GM21528 (cell line): ENCODE results near the gene PHF21B.

Source experiments
- ATAC-seq: cut with Tn5 transposase; IDR thresholded peaks from one replicate; pipeline ENCODE4 v1.9.1; 2021; ENCODE audit warnings: mild to moderate bottlenecking, moderate library complexity; ENCODE audit not compliant: unreplicated experiment, low FRiP score

Gene PHF21B

DNA sequence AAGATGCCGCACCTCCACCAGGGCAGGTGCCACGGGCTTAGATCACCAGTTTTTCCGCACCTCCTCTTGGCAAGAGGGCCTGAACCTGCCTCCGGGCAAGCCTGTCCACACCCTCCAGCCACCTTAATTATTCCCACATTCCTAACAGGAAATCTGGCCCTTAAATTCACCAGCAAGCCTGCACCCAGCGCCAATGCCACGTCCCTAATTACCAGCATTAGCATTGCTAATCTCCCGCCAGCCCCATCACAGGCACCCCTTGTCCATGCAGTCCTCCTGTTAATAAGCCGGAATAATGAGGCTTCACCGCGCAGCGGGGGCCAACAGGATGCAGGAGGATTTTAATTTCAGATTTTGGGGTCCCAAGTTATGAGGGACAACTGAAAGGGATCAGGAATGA, 69.7 kb downstream of the PHF21B start:
- ATAC-seq: no peak

DNA sequence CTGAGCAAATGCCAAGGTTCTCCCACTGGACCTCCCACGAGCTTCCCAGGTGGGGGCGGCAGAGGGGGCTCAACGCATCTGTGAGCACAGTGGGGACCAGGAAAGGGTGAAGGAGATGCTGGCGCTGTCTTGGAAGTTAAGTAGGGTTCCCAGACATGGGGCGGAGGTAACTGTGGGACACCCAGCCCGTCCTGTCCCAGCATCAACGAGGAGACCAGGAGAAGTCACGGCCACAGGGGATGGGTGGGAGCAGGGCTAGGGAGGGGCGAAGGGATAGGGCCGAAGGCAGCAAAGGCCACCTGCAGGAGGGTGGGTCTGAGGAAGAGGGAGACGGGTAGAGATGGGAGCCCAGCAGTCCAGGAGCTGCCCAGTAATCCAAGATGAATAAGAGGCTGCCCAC, 70.4 kb downstream of the PHF21B start:
- no peak for ATAC-seq

DNA sequence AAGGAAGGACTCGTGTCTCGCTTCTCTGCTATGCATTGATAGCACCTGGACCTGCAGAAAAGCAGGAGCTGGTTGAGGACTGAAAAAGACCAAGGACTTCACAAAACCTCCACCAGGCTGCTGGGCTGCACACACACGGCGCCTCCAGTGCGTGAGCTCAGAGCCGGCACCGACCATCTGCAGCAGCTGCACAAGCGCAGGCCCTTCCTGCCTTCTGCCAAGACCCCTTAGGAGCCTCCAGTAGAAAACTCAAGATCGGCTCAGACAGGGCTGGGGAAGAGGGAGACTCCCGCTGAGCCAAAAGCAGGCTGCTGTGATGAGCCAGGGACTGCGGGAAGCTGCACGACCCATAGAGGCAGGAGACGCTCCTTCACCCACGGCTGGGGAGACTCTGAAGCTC, 70.9 kb downstream of the PHF21B start:
- no peak for ATAC-seq

DNA sequence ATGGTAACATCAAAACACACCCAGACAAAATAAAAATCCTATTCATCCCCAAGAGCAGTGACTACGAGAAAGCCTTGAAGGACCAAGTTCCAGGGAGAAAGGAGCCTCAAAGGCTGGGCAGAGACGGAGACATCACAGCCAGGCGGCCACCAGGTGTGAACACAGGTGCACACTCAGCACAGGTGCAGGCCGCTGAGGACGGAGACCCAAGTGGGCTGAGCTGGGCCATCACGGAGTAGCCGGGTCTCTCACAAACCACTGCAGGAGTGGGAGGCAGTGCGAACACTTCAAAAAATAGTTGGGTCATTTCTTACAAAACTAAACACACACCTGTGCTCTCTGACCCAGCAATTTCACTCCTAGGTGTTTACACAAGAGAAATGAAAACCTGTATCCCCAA, 72.6 kb downstream of the PHF21B start:
- no peak for ATAC-seq

DNA sequence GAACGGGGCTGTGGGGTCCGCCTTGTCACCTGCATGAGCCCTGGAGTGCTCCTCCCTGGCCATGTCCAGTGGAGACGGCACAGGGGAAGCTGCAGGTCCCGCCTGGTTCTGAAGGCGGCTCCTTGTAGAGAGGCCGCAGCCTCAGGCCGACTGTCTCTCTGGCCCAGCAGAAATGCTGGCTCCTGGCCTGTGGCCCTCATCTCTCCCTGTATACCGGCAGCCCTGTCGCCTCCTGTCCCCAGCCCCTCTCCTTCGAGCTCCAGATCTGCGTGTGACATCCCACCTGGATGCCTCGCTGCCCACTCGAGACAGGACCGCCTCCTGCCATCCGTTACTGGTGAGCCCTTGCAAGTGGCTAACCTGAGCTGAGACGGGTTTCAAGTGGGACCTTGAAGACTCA, 73.6 kb downstream of the PHF21B start:
- no peak for ATAC-seq

DNA sequence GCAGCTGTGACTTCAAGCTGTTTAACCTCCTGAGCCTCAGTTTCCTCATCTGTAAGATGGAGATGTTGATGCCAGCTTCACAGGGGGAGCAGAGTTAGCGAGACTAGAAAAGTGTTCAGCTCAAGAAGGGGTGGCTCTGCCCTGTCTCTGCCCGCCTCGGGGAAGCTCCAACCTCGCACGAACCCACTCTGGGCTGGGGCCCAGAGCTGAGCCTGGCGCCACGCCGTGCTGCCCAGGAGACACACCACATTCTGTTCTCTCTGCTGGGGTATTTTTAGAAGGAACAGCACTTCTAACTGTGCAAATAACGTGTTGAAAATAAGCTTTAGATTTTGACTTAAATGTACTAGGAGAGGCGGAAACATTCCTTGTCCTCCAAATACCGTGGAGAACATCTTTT, 74.1 kb downstream of the PHF21B start:
- no peak for ATAC-seq

DNA sequence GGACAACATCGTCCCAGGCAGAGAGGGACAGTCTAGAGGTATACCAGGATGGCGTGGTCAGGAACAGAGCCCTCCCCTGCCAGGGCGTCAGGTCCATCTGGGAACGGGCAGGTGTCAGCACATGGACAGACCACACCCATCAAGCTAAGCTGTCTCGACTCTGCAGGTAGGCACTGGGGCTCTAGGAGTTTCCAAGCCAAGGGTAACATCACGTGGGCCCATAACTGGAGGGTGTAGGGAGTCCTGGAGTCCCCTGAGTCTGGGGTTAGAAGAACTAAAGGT, 75.4 kb downstream of the PHF21B start:
- ATAC-seq: no peak

DNA sequence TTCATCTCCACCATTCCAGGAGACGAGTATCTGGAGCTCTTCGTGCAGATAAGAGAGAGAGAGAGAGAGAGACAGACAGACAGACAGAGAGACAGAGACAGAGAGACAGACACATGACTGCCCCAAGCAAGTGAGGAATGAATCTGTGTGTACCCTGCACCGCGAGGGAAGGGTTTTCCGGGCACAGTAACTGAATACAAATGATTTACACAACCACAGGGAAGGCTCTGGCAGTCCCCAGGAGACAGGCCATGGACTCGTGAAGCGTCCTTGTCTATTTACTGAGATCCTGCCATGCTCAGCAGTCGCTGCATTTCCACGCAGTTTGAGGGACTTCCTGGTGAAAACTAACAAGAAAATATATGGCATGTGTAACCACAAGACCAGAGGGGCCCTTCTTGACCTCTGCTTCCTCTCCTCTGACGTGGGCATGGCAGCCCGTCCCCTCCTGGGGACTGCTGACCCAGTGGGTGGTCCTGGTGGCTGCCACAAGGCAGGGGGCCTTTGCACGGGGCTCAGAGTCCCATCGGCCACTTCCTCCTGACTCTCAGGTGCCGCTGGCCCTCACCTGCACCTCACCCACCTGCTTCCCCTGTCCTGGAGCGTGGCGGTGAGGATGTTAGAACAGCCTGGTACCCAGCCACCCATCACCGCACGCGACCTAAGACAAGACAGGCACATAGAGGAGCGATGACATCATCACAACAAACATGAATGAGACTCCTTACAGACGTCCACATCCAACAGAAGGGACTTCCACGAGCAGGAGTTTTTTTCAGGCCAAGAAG, 75.9 kb downstream of the PHF21B start:
- no peak for ATAC-seq

DNA sequence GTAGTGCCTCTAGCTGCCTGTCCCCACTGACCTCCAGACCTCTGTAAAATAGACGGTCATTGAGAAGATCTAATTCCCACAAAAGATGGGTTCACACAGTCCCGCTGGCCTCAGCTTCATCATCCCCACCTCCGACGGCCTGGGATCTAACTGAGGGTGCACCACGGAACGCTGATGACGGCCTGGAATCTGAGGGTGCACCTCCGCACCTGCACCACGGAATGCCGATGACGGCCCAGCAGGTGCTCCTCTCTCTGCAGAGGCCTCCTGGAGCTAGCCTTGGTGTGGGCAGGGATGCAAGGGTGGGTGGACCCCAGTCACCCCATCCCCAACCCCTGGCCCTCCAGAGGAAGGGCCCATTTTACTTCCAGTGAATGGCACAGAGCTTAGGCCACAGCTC, 77.3 kb downstream of the PHF21B start:
- ATAC-seq: no peak

DNA sequence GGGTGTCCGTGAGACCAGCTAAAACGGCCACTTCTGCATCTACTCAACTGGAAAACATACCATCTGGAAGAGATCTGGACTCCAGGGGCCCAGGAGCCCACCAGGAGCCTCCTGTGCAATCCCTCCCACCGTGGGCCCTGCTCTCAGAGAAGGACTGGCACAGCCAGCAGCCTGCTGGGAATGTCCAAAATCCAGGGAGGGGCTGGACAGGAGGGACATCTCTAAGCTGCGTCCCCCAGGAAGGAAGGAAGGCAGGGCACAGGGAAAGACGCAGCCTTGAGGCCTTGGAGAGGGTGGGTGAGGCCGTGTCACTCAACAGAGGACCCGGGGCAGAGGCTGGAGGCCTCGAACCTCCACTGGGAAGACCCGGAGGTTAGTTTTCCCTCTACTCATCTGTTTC, 78.0 kb downstream of the PHF21B start:
- ATAC-seq: no peak

DNA sequence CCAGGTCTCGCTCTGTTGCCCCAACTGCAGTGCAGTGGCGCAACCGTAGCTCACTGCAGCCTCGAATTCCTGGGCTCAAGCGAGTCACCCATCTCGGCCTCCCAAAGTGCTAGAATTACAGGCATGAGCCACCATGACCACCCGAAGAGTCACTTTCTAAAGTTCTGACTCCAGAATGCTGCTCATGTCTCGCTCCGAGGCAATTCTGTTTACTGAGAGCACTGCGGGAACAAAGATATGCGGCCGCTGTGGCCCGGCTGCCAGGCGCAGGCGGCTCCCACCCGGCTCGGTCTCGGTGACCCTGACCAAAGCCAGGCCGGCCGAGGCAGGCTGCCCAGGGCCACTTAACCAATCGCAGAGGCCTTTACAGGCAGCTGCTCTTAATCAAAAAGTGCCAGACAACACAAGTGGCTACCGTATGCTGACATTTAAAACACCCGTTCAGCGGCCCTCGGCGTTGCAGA, 78.7 kb downstream of the PHF21B start:
- ATAC-seq: no peak

DNA sequence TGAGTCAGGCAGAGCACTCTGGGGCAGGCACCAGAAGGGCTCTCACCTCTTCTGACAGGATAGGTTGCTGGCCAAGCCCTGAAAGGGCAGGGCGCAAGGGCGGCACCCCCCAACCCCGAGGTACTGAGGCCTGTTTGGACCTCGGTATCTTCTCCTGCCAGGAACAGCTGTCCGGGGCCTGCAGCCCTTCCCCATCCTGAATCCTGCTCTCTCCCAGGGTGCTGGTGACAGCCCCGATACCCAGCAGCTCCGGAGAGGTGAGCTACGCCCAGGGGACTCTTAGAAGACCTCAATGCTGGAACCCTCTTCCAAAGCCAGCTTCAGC, 79.1 kb downstream of the PHF21B start:
- ATAC-seq: no peak

DNA sequence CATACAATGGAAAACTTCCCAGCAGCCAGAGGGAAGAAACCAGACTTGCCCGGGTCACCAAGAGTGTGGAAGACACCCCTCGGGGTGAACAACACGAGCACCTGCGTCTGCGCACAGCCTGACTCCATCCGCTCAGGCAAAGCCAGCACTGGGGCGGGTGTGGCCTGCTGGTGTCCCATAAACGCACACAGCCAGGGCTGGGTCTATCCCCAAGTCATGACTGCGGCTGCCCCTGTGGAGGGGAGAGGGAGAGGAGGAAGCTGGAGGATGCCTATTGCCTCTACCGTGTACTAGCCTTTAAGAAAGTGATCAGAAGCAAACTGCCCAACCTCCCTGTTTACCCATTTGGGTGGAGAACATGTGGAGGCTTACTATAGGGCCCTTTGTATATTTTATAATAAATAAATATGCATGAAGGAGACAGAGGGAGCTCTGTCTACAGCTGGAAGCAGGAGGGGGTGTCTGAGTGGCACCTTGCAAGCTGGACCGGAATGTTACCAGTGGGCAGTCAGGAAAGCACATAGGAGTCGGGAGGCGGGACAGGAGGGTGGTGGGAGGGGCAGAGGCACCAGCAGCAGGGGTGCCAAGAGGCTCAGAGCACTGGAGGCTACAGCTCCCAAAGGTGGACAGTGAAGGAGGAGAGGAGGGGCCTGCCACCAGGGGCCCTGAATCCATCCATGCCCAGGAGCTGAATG, 79.6 kb downstream of the PHF21B start:
- no peak for ATAC-seq

DNA sequence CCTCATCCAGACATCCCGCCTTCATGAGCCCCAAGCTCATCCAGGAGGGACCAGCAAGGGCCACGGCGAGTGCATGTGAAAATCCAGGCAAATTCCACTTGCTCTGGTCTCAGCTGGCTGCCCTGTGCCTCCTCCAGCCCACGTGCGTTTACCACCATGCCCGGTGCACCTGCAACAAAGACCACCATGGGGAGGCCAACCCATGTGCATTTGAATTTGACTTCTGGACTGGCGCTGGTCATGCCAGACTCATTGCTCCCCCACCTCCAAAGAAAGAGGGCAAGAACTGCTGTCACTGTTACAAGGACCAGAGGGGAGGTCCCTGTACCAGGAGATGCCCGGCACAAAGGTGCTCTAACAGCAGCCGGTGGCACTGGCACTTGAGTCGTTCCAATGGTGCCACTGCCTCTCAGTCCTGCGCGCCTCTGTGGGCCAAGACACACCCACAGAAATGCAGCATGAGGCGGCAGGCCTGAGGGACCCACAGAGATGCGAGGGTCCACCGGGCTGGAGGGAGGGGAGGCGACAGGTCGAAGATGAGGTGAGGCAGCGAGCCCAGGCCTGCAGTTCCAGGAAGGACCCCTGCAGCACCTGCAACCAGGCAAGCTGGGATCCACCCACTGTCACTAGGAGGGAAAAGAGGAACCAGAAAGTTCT, 80.3 kb downstream of the PHF21B start:
- ATAC-seq: no peak

DNA sequence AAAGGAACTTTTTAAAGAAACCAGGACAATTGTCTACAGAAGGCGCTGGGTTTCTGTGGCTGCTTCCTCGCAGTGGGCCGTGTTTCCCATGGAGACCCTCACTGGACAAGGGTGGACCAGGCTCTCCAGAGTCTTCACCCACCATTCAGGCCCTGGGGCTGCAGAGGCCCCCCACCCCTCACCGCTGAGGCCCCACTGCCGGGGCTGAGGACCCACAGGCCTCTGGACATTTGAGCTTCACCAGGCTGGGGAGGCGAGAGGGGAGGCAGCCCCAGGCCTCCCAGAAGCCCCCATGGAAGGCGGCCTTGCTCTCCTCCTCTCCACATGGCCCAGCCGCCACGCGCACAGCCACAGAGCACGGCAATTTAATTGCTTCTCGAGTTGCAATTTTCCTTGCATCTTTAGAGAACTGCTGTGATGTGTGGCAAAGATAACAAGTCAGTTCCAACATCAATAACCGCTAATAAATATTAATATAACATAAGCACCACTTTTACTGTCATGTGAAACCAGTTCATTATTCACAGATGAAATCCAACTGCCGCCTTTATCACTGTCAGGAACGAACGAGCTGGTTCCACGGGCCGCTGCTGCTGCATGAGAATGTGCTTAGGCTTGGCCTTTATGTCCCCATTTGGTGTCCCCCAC, 81.0 kb downstream of the PHF21B start:
- no peak for ATAC-seq

DNA sequence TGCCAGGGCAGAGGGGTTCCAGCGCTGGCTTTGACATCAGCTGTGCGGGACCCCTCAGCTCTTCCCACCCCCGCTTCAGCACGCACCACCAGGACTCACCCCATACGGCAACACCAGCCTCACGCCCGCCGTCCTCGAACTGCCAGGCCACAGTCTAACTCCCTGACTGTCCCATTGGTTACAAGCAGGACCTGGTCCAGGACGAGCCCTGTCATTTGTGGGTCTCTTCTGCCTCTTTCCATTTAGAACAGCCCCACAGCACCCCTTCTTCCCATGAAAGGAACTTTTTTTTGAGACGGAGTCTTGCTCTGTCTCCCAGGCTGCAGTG, 81.7 kb downstream of the PHF21B start:
- ATAC-seq: no peak

DNA sequence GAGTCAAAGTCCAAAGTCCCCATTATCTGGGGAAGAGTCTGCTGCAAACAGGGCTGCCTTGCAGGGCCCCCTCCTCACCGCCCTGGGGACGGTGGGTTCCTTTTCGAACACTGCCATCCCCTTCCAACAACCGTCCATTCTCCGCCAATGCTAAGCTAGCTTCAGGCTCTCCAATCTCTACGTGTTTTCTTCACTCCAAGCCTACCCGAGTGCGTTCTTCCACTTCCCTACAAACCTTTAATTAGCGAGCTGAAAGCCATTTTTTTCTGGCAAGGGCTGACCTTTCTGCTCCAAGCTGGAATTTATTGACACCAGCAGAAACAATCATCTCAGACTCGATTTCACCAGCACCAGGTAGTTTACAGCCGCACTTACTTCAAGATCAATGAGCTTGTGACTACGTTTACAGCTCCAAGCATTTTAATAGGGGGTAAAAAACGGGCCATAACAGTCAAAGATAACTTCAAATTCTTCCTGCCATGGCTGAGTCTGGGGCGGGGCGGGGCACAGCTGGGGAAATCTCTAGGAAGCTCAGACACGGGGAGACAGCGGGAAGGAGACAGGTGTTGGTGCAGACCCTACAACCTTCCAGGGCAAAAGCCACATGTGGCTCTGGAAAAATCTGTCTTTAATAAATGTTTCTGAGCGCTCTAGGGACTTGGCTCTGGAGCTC, 82.2 kb downstream of the PHF21B start:
- ATAC-seq: no peak

DNA sequence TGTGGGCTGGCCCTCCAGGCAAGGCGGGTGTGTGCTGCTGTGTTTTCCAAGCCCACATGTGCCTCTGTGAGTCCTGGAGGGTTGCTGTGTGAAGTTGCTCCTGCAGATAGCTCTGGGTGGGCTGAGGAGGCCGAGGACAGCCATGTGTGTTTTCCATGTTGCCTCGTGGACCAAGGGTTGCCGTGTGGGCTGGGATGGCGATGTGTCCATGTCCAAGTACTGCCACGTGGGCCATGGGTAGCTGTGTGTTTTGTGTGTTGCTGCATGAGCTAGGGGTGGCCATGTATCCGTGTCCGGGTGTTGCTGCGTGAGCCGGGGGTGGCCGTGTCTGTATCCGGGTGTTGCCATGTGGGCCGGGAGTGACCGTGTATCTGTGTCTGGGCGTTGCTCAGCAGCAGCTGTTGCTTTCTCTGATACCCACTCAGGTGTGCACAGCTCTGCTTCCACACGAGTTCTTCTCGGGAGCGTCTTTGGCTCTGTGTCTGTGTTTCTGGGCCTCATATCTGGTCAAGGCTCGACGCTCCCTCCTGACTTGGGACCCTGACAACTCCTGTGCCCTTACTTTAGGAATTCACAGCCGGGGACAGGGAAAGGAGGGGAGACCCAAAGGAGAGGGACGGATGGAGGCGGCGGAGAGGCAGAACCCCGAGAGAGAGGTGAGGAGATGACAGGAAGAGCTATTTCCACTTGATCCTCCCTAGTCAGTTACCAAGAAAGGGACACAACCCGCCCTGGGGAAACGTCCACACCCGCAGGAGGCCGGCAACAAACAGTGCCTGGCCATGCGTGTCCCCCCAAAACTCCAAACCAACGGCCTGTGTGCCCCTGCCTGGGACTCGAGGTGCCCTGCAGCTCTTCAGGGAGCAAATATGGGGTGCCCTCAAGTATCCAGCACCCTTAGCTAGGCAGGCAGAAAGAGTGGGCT, 83.1 kb downstream of the PHF21B start:
- no peak for ATAC-seq

DNA sequence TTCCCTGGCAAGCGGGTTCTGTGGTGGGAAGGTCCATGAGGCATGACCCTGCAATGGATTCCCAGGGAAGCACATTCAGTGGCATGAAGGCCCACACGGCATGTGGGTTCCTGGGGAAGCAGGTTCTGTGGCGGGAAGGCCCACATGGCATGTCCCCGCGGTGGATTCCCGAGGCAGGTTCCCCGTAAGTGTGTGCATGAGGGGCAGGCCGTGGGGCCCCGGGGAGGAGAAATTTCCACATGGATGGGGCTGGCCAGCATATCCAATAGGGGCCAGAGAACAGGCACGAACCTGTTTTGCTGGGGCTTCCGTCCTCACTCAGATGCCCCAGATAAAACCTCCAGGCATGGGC, 83.7 kb downstream of the PHF21B start:
- ATAC-seq: no peak

DNA sequence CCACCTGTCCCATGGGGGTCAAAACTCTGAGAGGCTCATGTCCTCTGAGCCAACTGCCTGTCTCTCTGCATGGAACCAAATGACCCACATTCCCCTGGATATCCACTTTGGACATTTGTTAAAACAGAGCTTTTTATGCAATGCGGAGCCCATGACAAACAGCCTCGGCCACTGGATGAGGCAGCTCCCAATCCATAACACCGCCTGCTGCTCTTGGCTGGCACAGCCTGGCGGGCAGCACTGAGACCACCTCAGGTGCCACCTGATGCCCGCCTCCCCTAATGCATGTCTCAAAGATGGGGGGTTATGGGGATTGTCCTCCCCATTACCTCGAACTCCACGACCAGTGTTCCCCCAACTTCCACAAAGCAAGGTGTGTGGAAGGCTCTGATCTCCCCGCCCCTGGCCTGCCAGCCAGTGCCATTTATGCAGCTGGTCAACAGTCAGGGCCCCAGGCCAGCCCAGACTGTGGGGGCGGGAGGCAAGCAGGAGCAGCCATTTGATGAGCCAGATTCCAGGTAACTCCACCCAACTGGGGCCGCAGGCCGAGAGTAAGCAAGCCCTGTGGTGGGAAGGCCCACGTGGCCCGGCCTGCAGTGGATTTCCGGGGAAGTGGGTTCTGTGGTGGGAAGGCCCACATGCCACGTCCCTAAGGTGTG, 84.2 kb downstream of the PHF21B start:
- no peak for ATAC-seq
